MM.1S (cell line): ENCODE results near the gene SLC49A4.

Source experiments
- DNase-seq: peaks from one replicate; pipeline ENCODE4 v3.0.0-alpha.2; 2015
- H2AFZ ChIP-seq: fragments of 300-600 bp; sonication (generic); 2 replicates; pipeline ENCODE4 v1.6.0; 2016; ENCODE audit warnings: antibody characterized with exemption, low read length
- H3F3A ChIP-seq: fragments of 300-600 bp; sonication (generic); 2 replicates; pipeline ENCODE4 v1.6.1; 2016; ENCODE audit warnings: mild to moderate bottlenecking, antibody characterized with exemption, low read length, moderate library complexity, mixed read lengths; ENCODE audit not compliant: insufficient read depth
- H3K27ac ChIP-seq: fragments of 300-600 bp; sonication (generic); 2 replicates; pipeline ENCODE4 v1.5.1; 2016; ENCODE audit warnings: mild to moderate bottlenecking, low read length
- H3K27me3 ChIP-seq: fragments of 300-600 bp; sonication (generic); replicated peaks from 2 replicates; pipeline ENCODE4 v1.6.0; 2016; ENCODE audit warnings: low read length; ENCODE audit not compliant: insufficient read depth
- H3K36me3 ChIP-seq: fragments of 300-600 bp; sonication (generic); replicated peaks from 2 replicates; pipeline ENCODE4 v1.6.1; 2016; ENCODE audit warnings: mild to moderate bottlenecking, low read length, mixed read lengths; ENCODE audit not compliant: insufficient read depth
- H3K4me1 ChIP-seq: fragments of 300-600 bp; sonication (generic); 2 replicates; pipeline ENCODE4 v1.6.1; 2016; ENCODE audit warnings: low read length, mixed read lengths
- H3K4me2 ChIP-seq: fragments of 300-600 bp; sonication (generic); 2 replicates; pipeline ENCODE4 v1.6.0; 2016; ENCODE audit warnings: low read depth, low read length
- H3K4me3 ChIP-seq: fragments of 300-600 bp; sonication (generic); 2 replicates; pipeline ENCODE4 v1.5.1; 2016; ENCODE audit warnings: low read length, mixed read lengths
- H3K79me2 ChIP-seq: fragments of 300-600 bp; sonication (generic); 2 replicates; pipeline ENCODE4 v1.6.1; 2016; ENCODE audit warnings: mixed run types, low read length, mixed read lengths
- H3K9ac ChIP-seq: fragments of 300-600 bp; sonication (generic); 2 replicates; pipeline ENCODE4 v1.6.1; 2016; ENCODE audit warnings: low read length, mixed read lengths
- H3K9me2 ChIP-seq: fragments of 300-600 bp; sonication (generic); replicated peaks from 2 replicates; pipeline ENCODE4 v1.6.1; 2016; ENCODE audit warnings: mild to moderate bottlenecking, low read length, mixed read lengths; ENCODE audit not compliant: insufficient read depth
- H3K9me3 ChIP-seq: fragments of 300-600 bp; sonication (generic); replicated peaks from 2 replicates; pipeline ENCODE4 v1.6.1; 2016; ENCODE audit warnings: mild to moderate bottlenecking, low read length, mixed read lengths; ENCODE audit not compliant: insufficient read depth
- H4K20me1 ChIP-seq: fragments of 300-600 bp; sonication (generic); 2 replicates; pipeline ENCODE4 v1.6.1; 2016; ENCODE audit warnings: mild to moderate bottlenecking, low read length, moderate library complexity, mixed read lengths; ENCODE audit not compliant: insufficient read depth
- CTCF ChIP-seq: fragments of 300-600 bp; sonication (generic); IDR thresholded peaks from 2 replicates; pipeline ENCODE4 v1.5.1; 2016; ENCODE audit warnings: antibody characterized with exemption, low read length, mixed read lengths
- EZH2 ChIP-seq: fragments of 300-600 bp; sonication (generic); optimal IDR thresholded peaks from 2 replicates; pipeline ENCODE3; 2017; ENCODE audit warnings: low read depth, mild to moderate bottlenecking, antibody characterized with exemption, low read length, mixed read lengths
- EZH2phosphoT487 ChIP-seq: fragments of 300-600 bp; sonication (generic); IDR thresholded peaks from 2 replicates; pipeline ENCODE4 v1.6.1; 2018; ENCODE audit warnings: antibody characterized with exemption, low read length

SLC49A4 gene

GRCh38 chr3:122875547-122876127 lies 80.8 kb downstream of the SLC49A4 start:
- Histone ChIP-seq H3K9me2 (no peaks in the 10 kb centered on the region), H3K4me2 (no peak overlapping the region), H3K36me3 (no peaks in the 10 kb centered on the region), H3K27me3 (no peaks in the 10 kb centered on the region), H3F3A (no peaks in the 10 kb centered on the region), H3K9me3 (no peaks in the 10 kb centered on the region), H3K79me2 (no peaks in the 10 kb centered on the region), H3K27ac (no peak overlapping the region), H4K20me1 (no peaks in the 10 kb centered on the region), H3K4me1 (no peaks in the 10 kb centered on the region), H3K4me3 (no peak overlapping the region), H3K9ac (no peak overlapping the region), H2AFZ (no peak overlapping the region)
- TF ChIP-seq EZH2phosphoT487 = no peak
- TF ChIP-seq EZH2 = no peak
- TF ChIP-seq CTCF = no peak
- no peak for DNase-seq

GRCh38 chr3:122880173-122880572 lies 85.3 kb downstream of the SLC49A4 start:
- Histone ChIP-seq H3K4me2 (no peak overlapping the region), H3F3A (no peaks in the 10 kb centered on the region), H2AFZ (no peak overlapping the region), H3K4me1 (no peaks in the 10 kb centered on the region), H3K27ac (no peak overlapping the region), H4K20me1 (no peaks in the 10 kb centered on the region), H3K4me3 (no peak overlapping the region), H3K79me2 (no peaks in the 10 kb centered on the region), H3K9ac (no peak overlapping the region), H3K36me3 (no peaks in the 10 kb centered on the region), H3K9me3 (no peaks in the 10 kb centered on the region), H3K9me2 (no peaks in the 10 kb centered on the region), H3K27me3 (no peaks in the 10 kb centered on the region)
- TF ChIP-seq EZH2phosphoT487 (no peak), CTCF (no peak), EZH2 (no peak)
- no peak for DNase-seq

GRCh38 chr3:122880624-122881023 lies 85.8 kb downstream of the SLC49A4 start:
- Histone ChIP-seq H3K9me3 (no peaks in the 10 kb centered on the region), H3F3A (no peaks in the 10 kb centered on the region), H3K36me3 (no peaks in the 10 kb centered on the region), H3K27ac (no peak overlapping the region), H4K20me1 (no peaks in the 10 kb centered on the region), H2AFZ (no peak overlapping the region), H3K27me3 (no peaks in the 10 kb centered on the region), H3K4me3 (no peak overlapping the region), H3K4me2 (no peak overlapping the region), H3K9ac (no peak overlapping the region), H3K9me2 (no peaks in the 10 kb centered on the region), H3K4me1 (no peaks in the 10 kb centered on the region), H3K79me2 (no peaks in the 10 kb centered on the region)
- no peak for DNase-seq
- TF ChIP-seq EZH2 (no peak), EZH2phosphoT487 (no peak), CTCF (no peak)
